Fibroblast of the aortic adventitia (primary cell): ENCODE data around the gene KRTAP20-3. TPM values are rescaled to one million over a fixed set of nuclear protein-coding genes. Genes with fewer than 3 reads are reported as not detected.

Experiments
- DNase-seq: peaks from one replicate; pipeline ENCODE4 v3.0.0-alpha.2; 2010; ENCODE audit warnings: low read depth
- H3K4me3 ChIP-seq: 2 replicates; pipeline ENCODE4 v1.5.1; 2011; ENCODE audit warnings: low read depth, mild to moderate bottlenecking, control low read depth, low read length, moderate library complexity
- CTCF ChIP-seq: IDR thresholded peaks from 2 replicates; pipeline ENCODE4 v1.5.1; 2011; ENCODE audit warnings: mild to moderate bottlenecking, low read length, control low read depth, inconsistent platforms; ENCODE audit not compliant: insufficient read depth
- total RNA-seq: library from RNA; depleted of rRNA; stranded (reverse); fragments of >200 nt; gene quantifications from 2 replicates; pipeline ENCODE4 v1.2.3, GENCODE V29; 2012; ENCODE audit warnings: low replicate concordance

KRTAP20-3 gene
- total RNA-seq: not detected in 2 replicates

DNA sequence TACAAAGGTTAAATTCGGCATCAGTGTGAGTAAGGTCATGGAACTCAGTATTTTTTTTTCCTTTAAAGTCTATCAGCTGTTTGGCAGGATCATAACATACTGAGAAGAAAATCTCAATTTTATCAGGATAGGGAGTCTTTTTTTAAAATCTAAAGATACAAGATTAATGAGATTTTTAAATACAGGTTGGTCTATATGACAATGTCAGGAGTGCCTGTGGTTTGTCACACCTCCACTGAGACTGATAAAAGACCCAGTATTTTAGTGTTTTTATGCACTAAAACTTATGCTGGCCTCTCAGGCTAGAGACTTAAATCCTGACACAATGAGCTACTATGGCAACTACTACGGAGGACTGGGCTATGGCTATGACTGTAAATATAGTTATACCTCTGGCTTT is at the start of gene KRTAP20-3:
KRTAP20-3 (plus strand) TSS at position 301 of the 400 bp plus-strand sequence.
- DNase-seq: no peak
- no peak for TF ChIP-seq CTCF
- no peak within 1 kb of the TSS for H3K4me3 ChIP-seq

DNA sequence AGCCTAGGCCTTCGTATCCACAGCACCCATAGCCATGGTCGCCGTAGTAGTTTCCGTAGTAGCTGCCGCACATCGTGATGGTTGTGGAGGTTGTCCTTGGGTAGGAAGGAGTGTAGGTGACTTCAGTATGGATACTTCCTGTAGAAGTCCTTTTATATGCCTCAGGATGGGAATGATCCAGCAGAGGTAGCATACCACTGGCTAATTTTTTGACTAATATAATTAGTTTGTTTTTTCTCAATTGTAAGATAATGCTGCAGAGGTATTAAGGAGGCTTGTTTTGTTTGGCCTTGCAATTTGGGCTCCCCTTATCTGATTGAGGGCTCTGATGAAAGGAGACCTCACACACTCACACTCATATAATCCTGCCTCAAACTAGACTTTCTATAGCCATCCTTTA is 43.9 kb upstream of the KRTAP20-3 start, which contains the start of gene KRTAP6-2:
KRTAP6-2 (minus strand) TSS at position 101 of the 400 bp plus-strand sequence; CDS start at position 73, 28 bp downstream.
- no peak for DNase-seq
- no peak for TF ChIP-seq CTCF
- no peak within 1 kb of the TSS for H3K4me3 ChIP-seq

DNA sequence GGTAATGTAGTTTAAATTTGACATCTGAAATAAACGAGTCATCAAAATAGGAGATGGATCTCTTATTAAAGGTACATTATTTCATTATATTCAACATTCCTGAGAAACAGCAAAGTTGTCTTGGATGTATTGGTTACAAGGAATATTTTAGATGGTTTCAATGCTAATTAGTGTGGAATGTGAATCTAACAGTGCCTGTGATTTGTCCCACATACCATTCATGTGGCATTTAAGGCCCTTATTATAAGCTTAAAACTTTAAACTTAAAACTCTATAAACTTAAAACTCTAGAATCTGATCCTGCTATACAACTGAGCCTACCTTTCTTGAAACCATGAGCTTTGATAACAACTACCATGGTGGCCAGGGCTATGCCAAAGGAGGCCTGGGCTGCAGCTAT is 41.9 kb upstream of the KRTAP20-3 start, which contains the start of gene KRTAP22-1:
KRTAP22-1 (plus strand) TSS at position 301 of the 400 bp plus-strand sequence.
- no peak for DNase-seq
- no peak within 1 kb of the TSS for H3K4me3 ChIP-seq
- no peak for TF ChIP-seq CTCF

DNA sequence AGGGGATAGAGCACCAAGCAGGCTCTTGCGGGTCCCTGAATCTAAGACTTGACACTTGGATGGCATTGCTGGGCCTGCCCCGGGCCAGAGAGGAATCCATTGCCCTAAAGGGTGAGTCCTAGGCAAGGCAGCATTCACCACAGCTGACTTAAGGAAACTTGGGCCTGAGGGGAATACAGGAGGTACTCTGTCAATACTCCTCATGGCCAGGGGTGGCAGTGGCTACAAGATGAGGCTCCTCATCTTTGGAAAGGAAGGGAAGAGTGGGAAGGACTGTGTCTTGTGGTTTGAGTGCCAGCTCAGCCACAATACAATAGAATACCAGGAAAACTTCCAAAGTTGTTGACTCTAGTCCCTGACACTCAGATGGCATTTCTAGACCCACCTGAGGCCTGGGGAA is 36.7 kb upstream of the KRTAP20-3 start:
- TF ChIP-seq CTCF: no peak
- no peak for DNase-seq
- no peak overlapping the region for H3K4me3 ChIP-seq

- no peak for TF ChIP-seq CTCF
- H3K4me3 ChIP-seq: no peak overlapping the region
- no peak for DNase-seq
Observed at GRCh38 chr21:30612132-30612531, 30.5 kb upstream of the KRTAP20-3 start.

DNA sequence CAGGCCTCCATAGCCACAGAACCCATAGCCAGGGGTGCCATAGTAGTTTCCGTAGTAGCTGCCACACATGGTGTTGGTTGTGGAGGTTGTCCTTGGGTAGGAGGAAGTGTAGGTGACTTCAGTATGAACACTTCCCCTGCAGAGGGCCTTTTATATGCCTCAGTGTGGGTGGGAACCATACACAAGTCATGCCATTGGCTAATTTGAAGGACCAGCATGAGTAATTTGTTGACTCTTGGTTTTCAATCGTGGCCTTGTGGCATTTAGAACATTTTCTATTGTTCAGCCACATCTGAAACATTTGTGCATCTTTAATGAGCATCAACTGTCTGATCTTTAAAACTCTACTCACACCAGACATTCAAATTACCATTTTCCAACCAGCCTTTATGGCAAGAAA is 28.8 kb upstream of the KRTAP20-3 start, which contains the start of gene KRTAP6-1:
KRTAP6-1 (minus strand) TSS at position 95 of the 400 bp plus-strand sequence; CDS start at position 69, 26 bp downstream.
- no peak for TF ChIP-seq CTCF
- no peak for DNase-seq
- no peak within 1 kb of the TSS for H3K4me3 ChIP-seq

- no peak overlapping the region for H3K4me3 ChIP-seq
- no peak for DNase-seq
- no peak for TF ChIP-seq CTCF
Observed at GRCh38 chr21:30615199-30615598, 27.5 kb upstream of the KRTAP20-3 start.
